ENCODE measurements around the gene DAP3. TPM values are rescaled to one million over a fixed set of nuclear protein-coding genes. Genes with fewer than 3 reads are reported as not detected.
A peak's percentile ranks its signal among the peaks of the same experiment; 100 is the strongest.
"Not testable (repeated sequence)": the region's sequence is repeated elsewhere in the genome, so short reads cannot be mapped to it uniquely, and the experiment has no call there.

Gene DAP3
- total and polyA plus RNA-seq, 8 donors: 52.7 to 106 (median 76.0) TPM

DNA sequence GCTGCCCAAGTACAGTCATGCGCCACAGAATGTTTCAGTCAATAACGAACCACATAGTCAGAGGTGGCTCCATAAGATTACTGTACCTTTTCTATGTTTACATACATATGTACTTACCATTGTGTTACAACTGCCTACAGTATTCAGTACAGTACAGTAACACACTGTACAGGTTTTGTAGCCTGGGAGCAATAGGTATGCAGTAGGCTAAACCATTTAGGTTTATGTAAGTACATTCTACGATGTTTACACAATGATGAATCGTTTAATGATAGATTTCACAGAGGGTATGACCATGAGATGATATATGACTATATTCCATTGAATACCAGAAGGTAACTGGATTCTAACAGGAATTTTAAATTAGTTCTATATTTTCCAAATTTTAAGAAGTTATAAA is 10.9 kb upstream of the DAP3 start:
- Histone ChIP-seq H3K36me3 (peaks cover 58 to 90% (median 83%) of the 10 kb centered on the region in 4 donors), H3K4me3 (no peak overlapping the region), H3K27ac (no peak overlapping the region), H3K9me3 (no peaks in the 10 kb centered on the region), H3K4me1 (peaks cover 0 to 26% (median 7%) of the 10 kb centered on the region in 4 donors), H3K27me3 (no peaks in the 10 kb centered on the region)
- DNase-seq: no peak
- WGBS, 5 donors: 72 to 82% (median 76%) methylated on average over 4 of the region's 4 CpGs
- TF ChIP-seq EP300 (IDR thresholded peaks at IDR 0.05): no peak
- TF ChIP-seq POLR2AphosphoS5 (IDR thresholded peaks at IDR 0.05): no peak
- TF ChIP-seq, protein P1, sequence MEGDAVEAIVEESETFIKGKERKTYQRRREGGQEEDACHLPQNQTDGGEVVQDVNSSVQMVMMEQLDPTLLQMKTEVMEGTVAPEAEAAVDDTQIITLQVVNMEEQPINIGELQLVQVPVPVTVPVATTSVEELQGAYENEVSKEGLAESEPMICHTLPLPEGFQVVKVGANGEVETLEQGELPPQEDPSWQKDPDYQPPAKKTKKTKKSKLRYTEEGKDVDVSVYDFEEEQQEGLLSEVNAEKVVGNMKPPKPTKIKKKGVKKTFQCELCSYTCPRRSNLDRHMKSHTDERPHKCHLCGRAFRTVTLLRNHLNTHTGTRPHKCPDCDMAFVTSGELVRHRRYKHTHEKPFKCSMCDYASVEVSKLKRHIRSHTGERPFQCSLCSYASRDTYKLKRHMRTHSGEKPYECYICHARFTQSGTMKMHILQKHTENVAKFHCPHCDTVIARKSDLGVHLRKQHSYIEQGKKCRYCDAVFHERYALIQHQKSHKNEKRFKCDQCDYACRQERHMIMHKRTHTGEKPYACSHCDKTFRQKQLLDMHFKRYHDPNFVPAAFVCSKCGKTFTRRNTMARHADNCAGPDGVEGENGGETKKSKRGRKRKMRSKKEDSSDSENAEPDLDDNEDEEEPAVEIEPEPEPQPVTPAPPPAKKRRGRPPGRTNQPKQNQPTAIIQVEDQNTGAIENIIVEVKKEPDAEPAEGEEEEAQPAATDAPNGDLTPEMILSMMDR (IDR thresholded peaks at IDR 0.05): no peak
- TF ChIP-seq POLR2A (IDR thresholded peaks at IDR 0.05): no peak
- intact Hi-C loops (cut with DNase I; ENCODE audit: low total_unique reads): no loop called here

DNA sequence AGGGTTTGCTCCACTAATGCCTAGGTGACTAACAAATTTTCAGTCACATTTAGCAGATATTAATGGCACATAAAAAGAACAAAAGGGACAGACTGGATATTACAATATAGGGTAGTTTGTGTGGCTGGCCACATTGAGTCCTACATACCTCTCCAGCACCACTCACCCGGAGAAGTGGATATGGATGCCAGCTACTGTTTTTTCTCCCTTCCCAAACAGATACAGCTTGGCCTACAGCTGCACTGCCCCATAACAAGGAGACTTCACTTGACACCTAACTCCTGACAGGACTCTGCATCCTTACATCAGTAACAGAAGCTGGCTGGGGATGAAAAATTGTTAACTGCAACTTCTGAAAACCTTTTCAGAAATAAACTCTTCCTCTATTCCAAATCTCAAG is 9.9 kb upstream of the DAP3 start:
- DNase-seq; H3K27me3 ChIP-seq; H3K27ac ChIP-seq; H3K4me3 ChIP-seq; H3K9me3 ChIP-seq; intact Hi-C loops (cut with DNase I; ENCODE audit: low total_unique reads): not testable (repeated sequence)
- Histone ChIP-seq H3K4me1 (peaks cover 0 to 35% (median 15%) of the 10 kb centered on the region in 4 donors), H3K36me3 (peaks cover 52 to 84% (median 77%) of the 10 kb centered on the region in 4 donors)
- WGBS, 5 donors: 84 to 100% (median 92%) methylated on average over 1 of the region's 1 CpG

DNA sequence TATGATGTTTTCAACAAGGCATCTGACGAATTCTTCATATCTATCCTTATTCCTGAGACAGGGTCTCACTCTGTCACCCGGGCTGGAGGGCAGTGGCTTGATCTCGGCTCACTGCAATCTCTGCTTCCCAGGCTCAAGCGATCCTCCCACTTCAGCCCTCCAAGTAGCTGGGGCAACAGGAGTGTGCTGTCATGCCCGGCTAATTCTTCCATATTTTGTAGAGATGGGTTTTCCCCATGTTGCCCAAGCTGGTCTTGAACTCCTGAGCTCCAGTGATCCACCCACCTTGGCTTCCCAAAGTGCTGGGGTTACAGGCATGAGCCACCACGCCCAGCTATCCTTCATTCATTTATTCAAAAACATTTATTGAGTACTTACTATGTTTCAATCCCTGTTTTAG is 8.4 kb upstream of the DAP3 start:
- peaks cover 38 to 70% (median 62%) of the 10 kb centered on the region in 4 donors for H3K36me3 ChIP-seq
- no peak overlapping the region for H3K4me3 ChIP-seq
- no peaks in the 10 kb centered on the region for H3K9me3 ChIP-seq
- TF ChIP-seq, protein P1 (IDR thresholded peaks at IDR 0.05): no peak
- TF ChIP-seq POLR2AphosphoS5 (IDR thresholded peaks at IDR 0.05): no peak
- no peak for TF ChIP-seq POLR2A (IDR thresholded peaks at IDR 0.05)
- TF ChIP-seq EP300 (IDR thresholded peaks at IDR 0.05): no peak
- H3K4me1 ChIP-seq: peaks cover 7 to 51% (median 29%) of the 10 kb centered on the region in 4 donors
- H3K27me3 ChIP-seq: no peaks in the 10 kb centered on the region
- no peak overlapping the region for H3K27ac ChIP-seq
- intact Hi-C loops (cut with DNase I; ENCODE audit: low total_unique reads): no loop called here
- WGBS, 5 donors: 92 to 93% (median 93%) methylated on average over 6 of the region's 6 CpGs
- no peak for DNase-seq

DNA sequence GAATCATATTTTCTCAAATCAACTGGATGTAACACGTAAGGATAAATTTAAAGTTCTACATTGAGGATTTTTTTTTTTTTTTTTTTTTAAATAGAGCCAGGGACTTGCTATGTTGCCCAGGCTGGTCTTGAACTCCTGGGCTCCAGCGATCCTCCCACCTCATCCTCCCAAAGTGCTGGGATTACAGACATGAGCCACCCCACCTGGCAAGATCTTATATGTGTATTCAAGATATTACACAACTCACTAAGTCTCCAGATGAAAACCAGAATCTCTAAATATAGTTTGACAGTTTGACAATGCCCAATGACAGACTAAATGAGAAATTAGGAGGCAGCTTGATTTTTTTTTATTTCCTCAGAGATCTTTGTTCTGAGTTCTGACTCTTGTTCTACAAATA is 7.1 kb upstream of the DAP3 start:
- H3K36me3 ChIP-seq: peaks cover 27 to 57% (median 50%) of the 10 kb centered on the region in 4 donors
- H3K4me3 ChIP-seq: no peak overlapping the region
- H3K27ac ChIP-seq: no peak overlapping the region
- no peaks in the 10 kb centered on the region for H3K9me3 ChIP-seq
- intact Hi-C loops (cut with DNase I; ENCODE audit: low total_unique reads): no loop called here
- TF ChIP-seq POLR2A (IDR thresholded peaks at IDR 0.05) (no peak), POLR2AphosphoS5 (IDR thresholded peaks at IDR 0.05) (no peak), EP300 (IDR thresholded peaks at IDR 0.05) (no peak)
- TF ChIP-seq, protein P1 (IDR thresholded peaks at IDR 0.05): no peak
- H3K4me1 ChIP-seq: peaks cover 7 to 60% (median 40%) of the 10 kb centered on the region in 4 donors
- H3K27me3 ChIP-seq: no peaks in the 10 kb centered on the region
- DNase-seq: no peak
- WGBS, 5 donors: 91 to 98% (median 96%) methylated on average over 2 of the region's 2 CpGs

DNA sequence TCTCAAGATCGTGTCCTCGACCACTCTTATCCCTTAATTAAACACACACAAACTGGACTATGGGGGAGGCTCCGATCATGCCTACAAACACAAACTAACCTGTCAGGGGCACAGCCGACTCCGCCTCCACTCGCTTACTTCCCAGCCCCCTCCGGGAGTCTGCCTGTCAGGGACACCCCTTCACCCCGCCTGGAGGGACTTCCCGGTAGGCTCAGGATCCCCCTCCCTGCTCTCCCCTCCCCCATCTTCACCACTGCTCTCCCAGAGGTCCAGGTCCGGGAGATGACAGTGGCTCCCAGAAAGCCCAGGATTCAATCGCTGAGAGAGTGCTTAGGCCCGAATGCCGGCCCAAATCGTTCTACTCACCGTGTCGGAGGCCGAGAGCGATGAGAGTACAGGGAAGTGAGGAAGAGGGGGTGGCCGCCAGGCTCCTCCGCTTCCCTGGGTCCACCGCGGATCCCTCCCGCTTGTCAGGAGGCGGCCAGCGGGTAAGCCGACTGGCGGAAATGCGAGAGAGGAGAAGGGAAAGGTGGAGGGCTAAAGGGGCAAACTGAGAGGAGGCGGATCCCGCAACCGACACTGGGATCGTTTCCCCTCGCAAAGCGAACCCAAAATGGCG is 1.1 kb upstream of the DAP3 start:
- Histone ChIP-seq H3K4me3 (peak overlapping the region; percentile 90 to 98 (median 98)), H3K27ac (peak overlapping the region; percentile 92 to 98 (median 95)), H3K36me3 (peaks cover 5 to 20% (median 17%) of the 10 kb centered on the region in 4 donors), H3K4me1 (peaks cover 24 to 63% (median 54%) of the 10 kb centered on the region in 4 donors)
- 0 to 1% (median 1%) methylated on average over 22 to 28 of the region's 35 CpGs for WGBS, 5 donors
- H3K27me3 ChIP-seq; DNase-seq; H3K9me3 ChIP-seq; intact Hi-C loops (cut with DNase I; ENCODE audit: low total_unique reads): not testable (repeated sequence)

Measured in stomach (tissue), 9 donors.